NAMALWA (cell line): ENCODE results near the gene NUCB2.

Source experiments
- DNase-seq: peaks from one replicate; pipeline ENCODE4 v3.0.0-alpha.2; 2015; ENCODE audit warnings: low spot score

The NUCB2 gene

DNA sequence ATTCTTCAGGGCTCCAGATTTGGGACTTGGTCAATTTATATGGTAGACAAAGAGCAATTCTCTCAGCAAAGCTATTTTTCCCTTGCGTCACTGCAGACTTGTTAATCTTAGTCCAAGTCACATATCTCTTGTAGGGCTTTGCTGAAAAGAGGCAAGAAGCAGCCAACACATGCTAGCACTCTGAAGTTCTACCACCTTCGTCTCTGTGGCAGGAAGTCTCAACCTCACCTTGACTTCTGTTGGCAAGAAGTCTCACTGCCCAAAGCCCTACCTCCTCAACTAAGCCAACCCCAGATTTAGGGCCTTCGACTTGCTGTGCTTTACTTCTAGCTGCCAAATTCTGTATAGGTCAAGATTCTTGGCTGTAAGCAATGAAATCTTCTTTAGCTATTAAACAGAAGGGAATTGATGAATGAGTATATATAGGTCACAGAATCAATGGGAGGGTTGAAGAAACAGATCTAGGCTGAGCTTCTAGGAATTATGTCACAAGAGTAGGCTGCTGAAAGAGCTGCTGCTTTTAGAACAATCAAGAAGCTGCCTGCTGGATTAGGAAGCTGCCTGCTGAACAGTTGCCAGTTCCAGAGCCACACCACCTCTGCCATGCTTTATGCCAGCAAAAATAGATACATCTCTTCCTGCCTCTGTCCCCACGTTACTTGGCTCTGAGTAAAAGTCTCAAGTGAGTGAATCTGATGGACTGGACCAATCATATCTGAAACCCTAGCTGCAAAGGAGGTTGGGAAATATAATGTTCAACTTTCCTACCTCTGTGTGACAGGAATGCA is 57.5 kb downstream of the NUCB2 start:
- DNase-seq, result no peak

DNA sequence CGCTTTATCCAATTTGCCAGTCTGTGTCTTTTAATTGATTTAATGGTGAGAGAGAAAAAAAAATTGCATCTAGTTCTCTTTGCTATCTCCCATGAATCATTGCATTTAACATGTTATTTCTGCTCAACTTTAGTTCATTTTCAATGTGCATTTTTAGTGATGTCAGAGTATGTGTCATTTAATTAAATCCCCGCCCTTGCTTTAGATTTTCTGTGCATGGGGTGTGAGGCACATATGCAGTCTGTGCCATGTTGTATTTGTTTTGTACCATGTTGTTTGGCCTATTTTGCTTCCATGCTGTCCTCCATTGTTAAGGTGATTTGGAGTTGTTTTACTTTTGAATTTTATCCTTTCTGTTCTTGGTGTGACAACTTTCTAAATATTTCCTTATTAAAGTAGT is 66.7 kb downstream of the NUCB2 start:
- DNase-seq, result no peak

DNA sequence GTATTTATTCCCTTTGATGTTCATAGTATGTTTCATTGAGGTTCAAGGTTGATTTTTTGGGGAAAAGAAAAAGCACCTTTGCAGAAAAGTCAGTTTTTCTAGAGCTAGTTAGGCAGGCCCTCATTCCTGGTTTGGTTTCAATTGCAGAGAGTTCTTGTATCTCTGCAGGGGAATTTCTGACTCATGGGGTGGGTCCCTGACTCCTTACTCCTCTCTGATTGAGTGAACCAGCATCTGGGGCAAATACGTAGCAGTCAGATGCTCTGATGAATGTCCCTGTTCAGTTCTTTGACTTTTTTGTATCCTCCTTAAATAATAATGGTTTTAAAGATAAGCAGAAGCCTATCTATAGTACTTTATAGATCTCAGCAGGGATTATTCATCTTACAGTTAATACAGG is 67.4 kb downstream of the NUCB2 start:
- DNase-seq, result no peak

DNA sequence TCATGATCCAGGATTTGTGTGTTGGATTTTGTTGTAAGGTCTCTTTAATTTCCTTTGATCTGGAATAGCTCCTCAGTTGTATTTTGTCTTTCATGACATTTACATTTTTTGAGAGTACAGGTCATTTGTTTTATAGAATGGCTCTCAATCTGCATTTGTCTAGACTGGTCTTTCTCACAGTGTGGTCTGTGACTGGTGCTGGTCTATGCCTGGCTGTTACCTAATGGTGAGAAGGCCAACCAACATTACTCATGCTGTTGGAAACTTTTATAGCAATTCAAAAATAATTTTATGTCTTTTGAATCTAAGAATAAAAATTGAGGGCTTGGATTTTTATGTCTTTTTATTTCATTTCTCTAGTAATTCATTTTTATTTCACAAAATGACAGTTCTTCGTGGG is 71.1 kb downstream of the NUCB2 start:
- no peak for DNase-seq

DNA sequence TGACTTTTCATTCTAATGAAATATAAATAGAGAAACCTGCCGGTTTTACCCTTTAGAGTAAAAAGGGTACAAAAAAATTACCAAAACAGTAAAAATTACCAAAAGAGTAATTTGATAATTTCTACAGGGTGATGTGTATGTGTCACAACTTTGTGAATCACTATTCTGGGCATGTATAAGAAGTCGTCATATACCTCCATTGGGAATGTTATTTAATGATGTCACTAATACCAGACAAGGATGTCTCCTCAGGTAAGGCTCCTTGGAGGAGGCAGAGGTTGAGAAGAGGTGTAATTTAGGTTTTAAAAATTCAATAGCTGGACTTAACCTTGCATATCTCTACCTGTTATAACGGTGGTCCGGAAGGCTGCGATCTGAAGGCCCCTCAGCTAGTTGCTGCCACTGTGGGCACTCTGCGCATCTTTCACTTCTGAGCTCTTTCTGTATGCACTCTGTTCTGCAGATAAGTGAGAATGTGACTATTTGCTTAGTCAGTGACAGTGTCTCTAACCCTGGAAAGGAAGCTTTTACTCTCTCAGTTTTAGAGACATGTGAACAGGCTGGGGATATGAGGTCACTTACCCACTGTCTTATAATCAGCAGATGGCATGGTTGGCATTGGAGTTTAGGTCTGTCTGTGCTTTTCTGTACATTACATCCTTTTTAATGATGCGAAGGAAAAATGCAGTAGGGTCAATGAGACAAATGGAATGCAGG is 74.1 kb downstream of the NUCB2 start:
- no peak for DNase-seq

DNA sequence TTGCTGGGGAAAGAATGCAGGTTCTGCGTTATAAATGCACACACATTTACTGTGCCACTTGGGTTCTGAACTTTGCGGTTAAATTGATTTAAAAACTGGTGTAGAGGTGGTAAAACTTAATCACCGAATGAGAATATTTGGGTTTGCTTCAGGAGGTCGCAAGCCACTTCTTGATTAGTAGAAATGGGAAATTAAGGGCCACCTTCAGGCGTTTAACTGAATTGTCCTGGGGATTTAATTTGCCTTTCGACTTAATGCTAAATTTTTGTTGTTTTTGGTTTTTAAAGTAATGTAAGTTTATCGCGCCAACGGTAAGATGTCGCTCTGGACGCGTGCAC is 74.6 kb downstream of the NUCB2 start:
- no peak for DNase-seq

DNA sequence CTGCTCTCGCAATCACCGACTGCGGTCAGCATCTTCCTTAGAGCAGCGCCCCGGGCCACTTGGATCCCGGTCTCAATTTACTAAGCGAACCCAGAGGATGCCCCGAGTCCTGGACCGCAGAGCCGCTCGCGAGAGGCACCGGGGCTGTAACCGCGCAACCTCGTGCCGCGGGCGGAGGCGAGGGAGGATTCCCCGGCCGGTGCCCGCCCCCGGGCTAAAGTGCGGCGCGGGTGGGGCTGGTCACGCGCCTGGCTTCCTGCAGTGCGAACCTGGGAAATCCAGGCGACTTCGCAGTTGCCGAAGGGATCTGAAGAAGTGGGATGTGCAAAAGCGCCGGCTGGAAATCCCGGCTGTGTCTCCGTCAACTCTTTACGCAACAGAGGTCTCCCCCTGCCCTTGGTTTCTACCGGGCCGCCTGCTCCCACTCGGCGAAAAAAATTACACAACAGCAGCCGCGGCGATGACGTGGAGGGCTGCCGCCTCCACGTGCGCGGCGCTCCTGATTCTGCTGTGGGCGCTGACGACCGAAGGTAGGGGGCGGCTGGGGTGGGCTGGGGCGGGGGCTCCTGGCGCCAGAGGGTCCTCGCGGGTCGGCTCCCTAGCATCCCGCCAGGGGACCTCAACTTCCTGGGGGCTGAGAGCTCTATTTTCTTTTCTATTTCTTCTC is 75.1 kb downstream of the NUCB2 start, which contains the start of gene NCR3LG1:
Gene NCR3LG1, plus strand, starts transcription at position 291 of the 667 bp plus-strand sequence. Its CDS starts 170 bp downstream, at position 461.
- no peak for DNase-seq

DNA sequence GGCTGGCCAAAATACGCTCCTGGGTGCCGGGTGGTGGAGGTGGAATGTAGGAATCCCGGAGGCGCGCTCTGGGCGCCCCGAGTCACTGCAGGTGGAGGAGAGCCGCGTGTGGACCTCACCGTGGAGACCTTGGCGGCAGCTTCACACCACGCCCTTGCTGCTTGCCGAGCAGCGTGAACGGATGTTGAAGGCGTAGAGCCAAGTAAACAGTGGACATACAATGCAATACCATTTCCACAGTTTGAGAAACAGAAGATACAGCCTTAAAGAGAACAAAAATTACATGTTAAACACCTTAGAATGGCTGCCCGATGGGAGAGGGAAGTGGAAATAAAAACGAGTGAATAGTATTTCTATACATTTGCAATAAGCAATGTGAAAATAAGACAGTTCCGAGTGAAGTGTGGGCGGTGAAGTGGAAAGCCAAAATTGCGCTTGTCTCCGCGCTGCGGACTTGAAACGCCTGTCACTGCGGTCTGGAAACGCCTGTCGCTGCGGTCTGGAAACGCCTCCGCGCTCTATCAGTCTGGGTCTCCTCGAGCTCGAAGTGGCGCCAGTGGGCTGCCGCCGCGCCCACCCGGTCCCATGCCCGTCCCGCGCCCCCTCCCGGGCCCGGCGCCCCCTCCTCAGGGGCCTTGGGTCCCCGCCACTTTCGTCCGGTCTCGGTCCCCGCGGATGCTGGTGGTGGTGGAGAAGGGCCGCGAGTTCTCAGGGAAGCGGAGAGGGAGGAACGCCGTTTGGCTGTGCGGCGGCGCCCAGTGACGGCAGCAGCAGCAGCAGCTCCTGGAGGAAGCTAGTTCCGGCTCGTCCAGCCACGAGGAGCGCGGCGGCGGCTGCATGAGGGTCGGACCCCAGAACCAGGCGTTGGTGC is 76.6 kb downstream of the NUCB2 start:
- DNase-seq, result peak; percentile 66

DNA sequence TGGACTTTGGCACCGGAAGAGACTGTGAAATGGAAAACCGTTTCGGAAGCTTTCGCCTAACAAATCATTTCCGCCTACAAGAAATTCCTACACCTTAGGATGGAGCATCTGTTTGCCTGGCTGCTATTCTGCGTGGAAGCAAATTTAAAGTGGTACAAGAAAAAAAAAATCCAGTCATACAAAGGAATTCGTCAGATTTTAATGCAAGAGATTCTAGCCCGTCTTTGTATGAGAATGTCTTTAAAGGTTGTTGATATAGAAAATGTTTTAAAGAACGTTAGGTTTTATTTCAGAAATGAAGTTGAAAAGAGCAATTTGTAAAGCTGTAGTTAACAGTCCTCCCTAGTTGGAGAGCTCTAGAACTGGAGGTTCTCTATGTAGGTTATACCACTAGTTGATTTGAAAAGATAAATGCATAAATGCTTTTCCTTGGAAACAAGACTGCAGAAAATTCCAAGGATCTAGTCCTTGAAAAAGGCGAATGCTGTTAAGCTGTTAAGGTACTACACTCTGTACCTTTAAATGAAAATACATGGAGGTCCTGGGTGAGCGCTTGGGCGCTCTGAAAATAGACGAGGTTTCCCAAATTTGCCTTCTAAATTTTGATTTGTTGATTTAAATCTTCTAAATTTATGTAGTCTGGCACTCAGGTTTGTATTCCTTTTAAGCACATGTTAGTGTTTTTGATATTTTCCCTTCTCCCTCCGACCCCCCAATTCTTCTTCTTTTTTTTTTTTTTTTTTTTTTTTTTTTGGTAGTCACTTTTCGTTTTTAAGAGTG is 77.5 kb downstream of the NUCB2 start:
- DNase-seq, result peak; percentile 53

DNA sequence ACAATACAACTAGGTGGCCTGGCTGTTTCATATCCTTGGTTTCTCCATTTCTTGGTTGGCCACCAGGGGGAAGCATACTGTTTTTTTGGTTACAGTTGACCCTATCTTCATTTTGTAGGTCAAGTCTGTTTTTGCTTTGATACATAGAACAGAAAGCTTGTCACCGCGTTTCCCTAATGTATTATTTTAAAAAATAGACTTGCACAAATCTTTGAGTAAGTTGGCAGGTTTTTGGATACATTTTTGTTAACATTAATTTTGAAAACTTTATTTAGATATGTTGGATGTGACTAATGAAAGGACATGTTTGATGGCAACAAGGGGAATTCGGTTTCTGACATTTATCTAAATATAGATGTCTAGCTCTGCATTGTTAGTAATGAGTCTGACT is 78.1 kb downstream of the NUCB2 start:
- peak; percentile 92 for DNase-seq

DNA sequence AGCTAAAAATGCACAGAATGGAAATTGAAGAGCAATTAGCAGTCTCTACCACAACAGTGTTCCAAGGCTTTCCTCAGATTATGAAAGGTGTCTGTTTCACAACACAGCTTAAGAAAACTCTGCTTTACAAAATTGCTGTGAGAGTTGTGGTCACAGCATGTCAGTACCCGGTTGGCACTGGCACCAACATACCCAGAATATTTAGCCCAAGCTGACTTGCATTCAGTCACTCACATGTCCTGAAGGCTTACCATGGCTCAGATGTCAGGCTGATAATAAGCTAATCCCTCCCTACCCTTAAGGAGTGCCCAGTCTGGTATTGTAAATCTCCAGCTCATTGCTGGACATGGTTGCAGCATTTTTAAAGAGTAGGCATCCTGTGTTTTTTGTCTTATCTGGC is 90.0 kb downstream of the NUCB2 start:
- DNase-seq, result no peak

DNA sequence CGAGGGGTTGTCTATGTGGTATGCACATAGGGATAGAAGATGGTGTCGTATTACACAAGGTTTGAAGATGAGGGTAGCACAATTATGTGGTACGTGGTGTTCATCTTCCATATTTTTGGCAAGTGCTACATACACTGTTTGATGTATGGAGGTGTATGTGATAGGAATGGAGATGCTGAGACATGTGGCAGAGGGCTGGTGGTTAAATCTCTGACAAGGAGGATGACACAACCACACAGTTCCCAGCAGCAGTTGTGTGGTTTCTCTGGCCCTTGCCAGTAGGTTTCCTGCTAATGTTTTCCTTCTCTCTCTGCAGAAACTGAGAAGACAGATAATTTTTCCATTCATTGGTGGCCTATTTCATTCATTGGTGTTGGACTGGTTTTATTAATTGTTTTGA is 92.0 kb downstream of the NUCB2 start:
- no peak for DNase-seq

DNA sequence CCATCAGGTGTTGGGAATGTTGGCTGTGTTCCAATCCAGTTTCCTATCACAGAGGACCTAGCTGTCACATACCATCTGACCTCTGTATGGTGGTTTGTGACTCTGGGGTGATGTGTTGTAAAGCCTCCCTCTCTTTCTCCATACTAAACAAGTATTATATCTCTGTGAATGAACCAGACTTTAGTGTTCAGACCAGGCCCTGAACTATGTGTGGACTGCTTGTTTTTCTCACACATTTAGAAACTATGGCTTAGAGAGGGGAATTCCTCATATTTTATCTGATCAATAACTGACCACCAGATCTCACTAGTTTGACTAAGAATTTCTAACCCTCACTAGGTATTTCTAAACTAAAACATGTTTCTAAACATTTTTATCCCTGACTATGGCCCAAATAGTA is 92.6 kb downstream of the NUCB2 start:
- no peak for DNase-seq

DNA sequence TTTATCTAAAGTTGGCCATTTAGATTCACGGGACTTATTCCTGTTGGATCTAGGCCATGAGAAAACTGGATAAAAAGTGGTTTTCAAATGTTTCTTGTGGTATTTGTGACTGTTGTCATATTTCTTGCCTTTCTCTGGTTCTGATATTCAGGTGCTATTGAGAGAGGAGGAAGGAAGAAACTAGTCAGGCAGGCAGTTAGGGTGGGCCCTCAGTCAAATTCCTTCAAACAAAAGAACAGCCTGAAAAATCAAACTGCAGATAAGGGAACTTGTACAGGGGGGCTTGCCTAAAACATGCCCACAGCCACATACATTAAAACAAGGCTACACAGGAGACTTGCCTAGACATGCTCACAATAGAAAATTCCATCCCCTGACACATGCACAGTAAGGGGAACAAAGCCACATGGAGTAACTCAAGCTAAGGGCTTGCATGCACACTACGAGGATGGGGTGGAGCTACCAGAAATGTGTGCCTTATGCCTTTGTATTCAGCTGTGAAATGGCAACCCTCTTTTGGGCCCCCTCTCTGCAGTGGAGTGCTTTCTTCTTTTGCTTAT is 93.2 kb downstream of the NUCB2 start:
- DNase-seq, result no peak

DNA sequence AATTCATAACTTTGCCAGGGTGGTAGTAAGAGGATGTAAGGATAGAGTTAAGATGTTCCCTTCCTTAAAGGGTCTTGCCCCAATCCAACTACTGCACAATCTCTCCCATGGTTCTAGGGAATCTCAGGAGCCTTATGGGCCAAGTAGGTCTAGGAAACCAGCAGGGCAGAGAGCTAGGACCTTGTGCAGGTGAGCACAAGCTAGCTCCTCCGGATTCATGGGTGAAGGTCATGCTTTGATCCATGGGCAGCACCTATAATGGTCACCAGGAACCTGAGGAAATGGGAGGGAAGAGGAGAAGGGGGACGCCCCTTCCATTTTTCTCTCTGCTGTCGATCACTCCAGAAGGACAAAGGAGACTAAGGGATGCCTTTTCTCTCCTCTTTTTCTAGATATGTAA is 95.1 kb downstream of the NUCB2 start:
- no peak for DNase-seq

DNA sequence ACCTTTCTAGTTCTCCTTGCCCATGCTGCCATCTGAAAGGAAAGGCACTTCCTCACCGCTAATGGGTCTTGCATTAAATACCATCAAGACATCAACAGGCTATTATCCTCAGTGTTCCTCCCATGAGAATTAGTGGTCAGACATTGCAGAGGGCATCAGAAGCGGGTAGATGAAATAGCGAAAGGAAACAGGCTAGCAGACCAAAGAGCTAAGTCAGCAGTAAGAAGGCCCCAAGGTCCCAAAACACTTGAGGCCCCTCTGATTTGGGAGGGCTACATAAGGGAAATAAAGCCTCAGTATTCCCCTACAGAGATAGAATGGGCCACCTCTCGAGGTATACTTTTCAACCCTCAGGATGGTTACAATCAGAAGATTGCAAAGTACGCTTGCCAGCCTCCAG is 99.0 kb downstream of the NUCB2 start:
- DNase-seq, result no peak

DNA sequence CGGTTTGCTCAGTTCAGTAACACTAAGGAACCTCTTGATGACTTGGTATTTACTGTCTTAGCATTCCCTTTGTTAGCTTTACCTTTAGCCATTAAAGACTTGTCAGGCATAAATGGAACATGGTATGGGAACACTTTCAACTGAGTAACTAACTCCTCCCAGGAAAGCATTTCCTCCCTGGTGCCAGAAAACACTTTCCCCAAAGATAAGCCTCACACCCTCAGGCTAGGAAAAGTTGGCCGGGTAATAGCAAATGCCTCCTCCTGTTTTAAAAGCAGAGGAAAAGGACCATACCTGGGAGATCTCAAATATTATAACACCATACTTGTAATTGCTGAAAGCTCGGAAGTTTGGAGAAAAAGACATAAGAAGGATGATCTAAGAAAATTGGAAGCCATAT is 100.0 kb downstream of the NUCB2 start:
- no peak for DNase-seq

DNA sequence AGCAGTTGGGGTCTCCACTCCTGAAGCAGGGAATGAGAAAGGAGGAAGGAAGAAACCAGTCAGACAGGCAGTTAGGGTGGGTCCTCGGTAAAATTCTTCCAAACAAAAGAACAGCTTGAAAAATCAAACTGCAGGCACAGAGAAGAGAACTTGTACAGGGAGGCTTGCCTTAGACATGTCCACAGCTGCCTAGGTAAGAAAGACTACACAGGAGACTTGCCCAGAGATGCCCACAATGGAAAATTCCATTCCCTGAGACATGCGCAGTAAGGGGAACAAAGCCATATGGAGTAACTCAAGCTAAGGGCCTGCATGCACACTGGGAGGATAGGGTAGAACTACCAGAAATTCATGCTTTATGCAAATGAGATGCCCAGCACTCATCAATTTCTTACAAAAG is 102.1 kb downstream of the NUCB2 start:
- DNase-seq, result no peak

DNA sequence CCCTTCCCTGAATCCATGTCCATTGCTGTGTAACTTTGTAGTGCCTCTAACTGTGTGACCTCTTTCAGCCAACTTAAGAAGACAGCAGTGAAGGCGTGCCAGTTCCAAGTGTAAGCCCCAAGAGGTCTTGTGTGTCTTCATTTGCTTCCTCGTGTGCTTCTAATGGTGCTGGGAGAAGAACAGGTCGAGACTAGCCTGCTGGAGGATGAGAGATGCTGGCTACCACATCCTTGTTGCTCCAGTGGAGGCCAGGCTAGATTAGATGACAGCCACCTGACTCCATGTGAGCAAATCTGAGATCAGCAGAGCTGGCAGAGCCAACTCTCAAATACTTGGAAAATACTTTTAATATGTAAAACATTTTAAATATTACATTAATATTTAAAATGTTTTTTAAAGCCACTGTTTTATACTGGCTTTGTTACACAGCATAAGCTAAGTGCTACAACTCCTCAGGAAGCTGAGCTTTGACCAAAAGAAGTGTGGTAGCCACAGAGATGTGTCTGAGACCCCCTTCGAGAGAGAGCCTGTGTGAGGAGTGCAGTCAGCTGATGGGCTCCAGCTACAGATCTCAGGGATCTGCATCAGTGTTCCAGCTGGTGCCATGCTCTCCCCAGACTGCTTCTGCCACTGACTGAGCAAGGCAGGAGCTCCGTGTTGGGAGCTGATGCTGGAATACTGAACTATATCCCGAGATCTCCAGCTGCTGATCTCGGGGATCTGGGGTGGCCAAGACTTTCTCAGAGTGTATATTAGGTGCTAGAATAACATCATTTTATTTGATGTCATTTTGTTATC is 103.0 kb downstream of the NUCB2 start:
- no peak for DNase-seq

DNA sequence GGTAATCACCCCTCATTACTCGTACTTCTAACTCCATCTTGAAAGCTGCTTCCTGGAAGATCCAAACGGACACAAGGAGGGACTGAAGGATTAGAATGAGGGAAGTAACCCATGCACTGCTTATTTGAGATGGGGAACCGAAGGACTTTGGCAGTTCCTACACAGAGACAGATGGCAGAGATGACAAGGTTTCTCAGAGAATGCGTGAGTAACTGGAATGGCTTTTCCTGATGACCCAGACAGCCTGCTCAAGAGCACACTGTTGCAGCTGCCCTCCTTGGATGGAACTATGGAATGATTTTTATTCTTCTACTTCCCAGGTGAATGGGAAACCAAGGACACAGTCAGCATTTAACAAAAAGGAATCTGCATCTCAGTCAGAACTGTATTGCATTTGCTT is 104.6 kb downstream of the NUCB2 start:
- no peak for DNase-seq
